GM12874 (cell line): Measurements from ENCODE around the gene ALG10.

Experiments used
- TF ChIP-seq, protein P1 (sequence below): IDR thresholded peaks from 2 replicates; pipeline ENCODE4 v1.5.1; 2011; ENCODE audit warnings: low read depth, mild to moderate bottlenecking, control low read depth, low read length, moderate library complexity; ENCODE audit not compliant: insufficient read depth

The ALG10 gene

GRCh38 chr12:34030591-34030990, 8.3 kb downstream of the ALG10 start:
- TF ChIP-seq, protein P1, sequence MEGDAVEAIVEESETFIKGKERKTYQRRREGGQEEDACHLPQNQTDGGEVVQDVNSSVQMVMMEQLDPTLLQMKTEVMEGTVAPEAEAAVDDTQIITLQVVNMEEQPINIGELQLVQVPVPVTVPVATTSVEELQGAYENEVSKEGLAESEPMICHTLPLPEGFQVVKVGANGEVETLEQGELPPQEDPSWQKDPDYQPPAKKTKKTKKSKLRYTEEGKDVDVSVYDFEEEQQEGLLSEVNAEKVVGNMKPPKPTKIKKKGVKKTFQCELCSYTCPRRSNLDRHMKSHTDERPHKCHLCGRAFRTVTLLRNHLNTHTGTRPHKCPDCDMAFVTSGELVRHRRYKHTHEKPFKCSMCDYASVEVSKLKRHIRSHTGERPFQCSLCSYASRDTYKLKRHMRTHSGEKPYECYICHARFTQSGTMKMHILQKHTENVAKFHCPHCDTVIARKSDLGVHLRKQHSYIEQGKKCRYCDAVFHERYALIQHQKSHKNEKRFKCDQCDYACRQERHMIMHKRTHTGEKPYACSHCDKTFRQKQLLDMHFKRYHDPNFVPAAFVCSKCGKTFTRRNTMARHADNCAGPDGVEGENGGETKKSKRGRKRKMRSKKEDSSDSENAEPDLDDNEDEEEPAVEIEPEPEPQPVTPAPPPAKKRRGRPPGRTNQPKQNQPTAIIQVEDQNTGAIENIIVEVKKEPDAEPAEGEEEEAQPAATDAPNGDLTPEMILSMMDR: no peak

DNA sequence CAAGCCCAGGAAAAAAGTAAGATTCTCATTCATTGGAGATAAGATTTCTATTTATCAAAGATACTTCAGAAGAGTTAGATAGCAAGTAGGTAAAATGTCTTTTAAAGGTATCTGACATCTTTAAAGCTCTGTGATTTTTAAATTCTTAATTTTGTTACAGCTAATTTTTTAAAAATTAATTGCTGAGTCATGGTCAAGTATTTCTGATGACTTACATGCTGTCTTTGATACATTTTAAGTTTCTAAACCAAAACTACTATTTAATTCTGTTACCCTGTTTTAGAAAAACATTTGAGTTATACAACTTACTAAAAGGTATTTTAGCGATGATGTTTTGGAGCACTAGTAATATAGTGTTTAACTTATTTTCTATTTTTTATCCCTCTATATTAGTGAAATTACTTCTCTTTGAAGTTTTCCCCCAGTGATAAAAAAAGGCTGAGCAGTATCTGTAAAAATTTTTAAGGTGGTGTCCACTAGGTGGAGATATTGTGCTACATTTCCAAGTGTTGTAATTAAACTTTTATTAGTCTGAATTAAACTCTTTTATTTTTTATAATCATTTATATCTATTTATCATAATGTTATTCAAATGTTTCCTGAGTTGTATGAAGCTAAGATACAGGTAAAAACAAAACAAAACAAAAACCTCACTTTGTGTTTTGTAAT, 11.5 kb downstream of the ALG10 start:
- TF ChIP-seq, protein P1: peak; percentile 31; the same call in 1 of the 2 replicates

GRCh38 chr12:34046570-34046969, 24.3 kb downstream of the ALG10 start:
- TF ChIP-seq, protein P1: no peak

DNA sequence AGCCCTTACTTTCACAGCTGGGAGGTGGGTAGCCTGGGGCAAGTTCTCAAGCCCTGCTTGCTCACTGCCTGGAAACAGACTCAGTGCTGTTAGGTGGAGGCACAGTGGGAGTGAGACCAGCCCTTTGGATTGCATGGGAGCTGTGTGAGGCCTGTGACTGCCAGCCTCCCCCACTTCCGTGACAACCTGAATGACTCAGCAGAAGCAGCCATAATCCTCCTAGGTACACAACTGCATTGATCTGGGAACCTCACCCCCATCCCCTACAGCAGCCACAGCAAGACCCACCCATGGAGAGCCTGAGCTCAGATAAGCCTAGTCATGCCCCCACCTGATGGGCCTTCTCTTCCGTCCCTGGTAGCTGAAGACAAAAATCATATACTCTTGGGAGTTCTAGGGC, 26.4 kb downstream of the ALG10 start:
- TF ChIP-seq, protein P1: no peak

DNA sequence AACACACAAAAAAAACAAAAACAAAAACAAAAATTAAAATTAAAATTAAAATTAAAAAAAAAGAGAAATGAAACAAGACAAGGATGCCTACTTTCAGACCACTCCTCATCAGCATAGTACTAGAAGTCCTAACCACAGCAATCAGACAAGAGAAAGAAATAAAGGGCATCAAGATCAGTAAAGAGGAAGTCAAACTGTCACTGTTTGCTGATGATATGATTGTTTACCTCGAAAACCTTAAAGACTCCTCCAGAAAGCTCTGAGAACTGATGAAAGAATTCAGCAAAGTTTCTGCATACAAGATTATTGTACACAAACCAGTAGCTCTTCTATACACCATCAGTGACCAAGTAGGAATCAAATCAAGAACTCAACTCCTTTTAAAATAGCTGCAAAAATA, 29.2 kb downstream of the ALG10 start:
- TF ChIP-seq, protein P1: no peak

DNA sequence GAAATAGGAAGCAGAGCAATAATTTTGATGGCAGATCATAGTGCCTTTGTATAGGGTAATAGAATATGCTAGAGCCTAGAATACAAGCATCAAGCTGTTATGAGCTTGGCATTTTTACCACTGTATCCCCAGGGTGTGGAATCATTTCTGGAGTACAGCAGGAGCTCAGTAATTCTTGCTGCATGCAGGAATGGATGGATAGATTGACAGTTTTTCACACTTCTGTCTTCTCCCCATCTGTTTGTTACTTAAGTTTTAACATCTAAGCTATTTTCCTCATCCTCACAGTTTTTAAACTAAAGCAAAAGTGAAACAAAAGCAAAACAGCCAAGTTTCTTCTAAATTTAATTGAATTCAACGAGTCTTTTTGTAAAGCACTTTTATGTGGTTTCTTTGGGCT, 32.6 kb downstream of the ALG10 start:
- TF ChIP-seq, protein P1: no peak
